NCI-H2227 (cell line): ENCODE data around the gene CCDC34.
"Not testable (repeated sequence)": the region's sequence is repeated elsewhere in the genome, so short reads cannot be mapped to it uniquely, and the experiment has no call there.

Source experiments
- DNase-seq: peaks from one replicate; lab custom pipeline; 2025; ENCODE audit not compliant: unreplicated experiment; lab: John Stamatoyannopoulos, UW

The CCDC34 gene

DNA sequence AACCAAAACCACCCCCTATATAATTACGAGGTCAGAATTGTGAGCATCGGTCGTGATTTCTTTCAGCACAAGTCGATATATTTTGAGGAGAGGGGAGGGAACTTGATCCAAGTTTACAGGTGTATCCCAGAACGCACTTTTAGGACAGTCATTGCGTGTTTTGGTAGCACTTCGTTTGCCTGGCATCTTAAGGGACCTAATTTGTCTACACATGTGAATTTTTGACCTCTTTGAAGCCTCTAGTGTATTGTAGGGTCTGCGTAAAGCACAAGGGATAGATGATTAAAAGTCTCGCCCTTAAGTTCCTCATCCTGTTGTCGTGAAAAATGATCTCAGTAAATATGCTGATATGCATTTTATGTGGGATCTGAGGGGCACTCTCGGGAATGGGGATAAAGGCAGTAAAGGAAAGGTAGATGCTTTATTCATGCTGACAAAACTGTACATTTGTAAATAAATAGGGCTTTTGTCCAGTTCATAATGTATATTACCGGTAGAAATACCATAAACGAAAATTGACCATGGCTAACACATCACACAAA, 632 bp upstream of the CCDC34 start:
- DNase-seq = peak; percentile 47

DNA sequence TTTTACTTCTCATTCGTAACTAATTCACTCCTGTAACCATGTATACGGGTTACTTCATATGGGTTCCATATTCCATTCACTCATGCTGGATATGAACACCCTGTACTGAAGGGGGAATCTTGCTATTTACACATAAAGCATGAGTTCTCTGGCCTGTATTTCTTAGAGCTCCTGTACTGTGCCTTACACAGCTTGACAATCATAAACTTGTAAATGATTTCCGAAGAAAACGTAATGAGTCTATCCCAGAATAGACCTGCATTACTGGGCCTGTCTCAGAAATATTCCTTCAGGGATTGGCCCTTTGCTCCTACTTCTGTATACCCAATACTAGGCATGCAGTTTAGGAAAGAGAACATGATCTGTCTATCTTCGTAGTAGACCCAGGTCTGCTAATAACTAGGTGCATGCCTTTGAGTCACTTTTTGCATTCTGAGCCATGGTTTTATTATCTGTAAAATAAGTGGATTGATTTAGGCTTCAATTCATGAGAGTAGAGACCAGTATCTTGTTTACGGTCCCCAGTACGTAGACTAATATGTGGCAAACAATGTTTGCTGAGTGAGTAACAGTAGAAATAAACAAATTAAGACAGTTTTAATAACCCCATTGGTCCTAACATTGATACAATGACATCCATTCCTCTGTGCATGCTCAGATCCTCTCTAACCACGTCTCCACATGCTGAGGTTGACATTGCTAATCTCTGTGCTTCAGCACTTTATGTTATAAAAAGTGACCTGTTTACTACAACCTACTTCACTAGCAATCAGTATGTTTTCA, 1.2 kb downstream of the CCDC34 start:
- no peak for DNase-seq

DNA sequence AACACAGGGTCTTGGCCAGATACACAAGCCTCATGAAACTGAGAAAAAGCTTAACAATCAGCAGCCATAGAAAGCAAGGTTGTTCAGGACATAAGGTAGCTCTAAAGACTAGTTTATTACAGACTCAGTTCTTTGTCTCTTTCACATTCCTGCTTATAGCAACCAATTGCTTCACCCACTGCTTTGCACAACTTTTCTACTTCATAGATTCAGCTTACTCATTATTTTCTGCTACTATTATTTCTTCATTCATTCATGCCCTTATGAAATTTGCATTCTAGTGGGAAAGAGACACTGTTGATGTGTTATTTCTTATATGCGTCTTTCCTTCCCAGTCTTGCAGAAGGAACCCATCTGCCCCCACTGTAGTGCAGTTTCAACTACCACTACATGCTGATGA, 4.7 kb downstream of the CCDC34 start:
- DNase-seq = no peak

- DNase-seq = no peak
Measured at GRCh38 chr11:27357250-27357649, 5.8 kb downstream of the CCDC34 start.

DNA sequence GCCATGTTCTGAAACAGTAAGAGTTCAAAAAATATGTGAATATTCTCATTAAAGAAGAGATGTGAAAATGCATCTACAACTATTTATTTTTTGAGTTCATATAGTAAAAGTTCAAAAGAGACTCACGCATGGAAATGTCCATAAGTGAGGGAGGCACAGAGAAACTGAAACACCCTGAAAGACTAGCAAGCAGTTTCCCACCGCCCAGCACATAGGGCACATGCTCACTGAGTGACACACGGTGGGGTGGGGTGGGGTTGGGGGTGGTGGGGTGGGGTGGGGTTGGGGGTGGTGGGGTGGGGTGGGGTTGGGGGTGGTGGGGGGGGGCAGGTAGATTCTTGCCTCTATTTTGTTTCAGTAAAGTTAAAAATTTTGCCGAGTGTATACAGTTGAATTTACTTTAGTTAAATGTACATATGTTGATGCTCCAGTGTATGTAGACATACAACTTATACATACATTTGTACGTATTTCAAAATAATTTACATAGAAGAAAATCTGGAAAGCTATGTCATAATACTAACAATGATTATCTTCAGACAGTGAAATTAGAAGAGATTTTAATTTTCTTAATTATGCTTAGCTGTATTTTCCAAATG, 6.3 kb downstream of the CCDC34 start:
- no peak for DNase-seq

GRCh38 chr11:27355575-27356104, 7.4 kb downstream of the CCDC34 start:
- no peak for DNase-seq

DNA sequence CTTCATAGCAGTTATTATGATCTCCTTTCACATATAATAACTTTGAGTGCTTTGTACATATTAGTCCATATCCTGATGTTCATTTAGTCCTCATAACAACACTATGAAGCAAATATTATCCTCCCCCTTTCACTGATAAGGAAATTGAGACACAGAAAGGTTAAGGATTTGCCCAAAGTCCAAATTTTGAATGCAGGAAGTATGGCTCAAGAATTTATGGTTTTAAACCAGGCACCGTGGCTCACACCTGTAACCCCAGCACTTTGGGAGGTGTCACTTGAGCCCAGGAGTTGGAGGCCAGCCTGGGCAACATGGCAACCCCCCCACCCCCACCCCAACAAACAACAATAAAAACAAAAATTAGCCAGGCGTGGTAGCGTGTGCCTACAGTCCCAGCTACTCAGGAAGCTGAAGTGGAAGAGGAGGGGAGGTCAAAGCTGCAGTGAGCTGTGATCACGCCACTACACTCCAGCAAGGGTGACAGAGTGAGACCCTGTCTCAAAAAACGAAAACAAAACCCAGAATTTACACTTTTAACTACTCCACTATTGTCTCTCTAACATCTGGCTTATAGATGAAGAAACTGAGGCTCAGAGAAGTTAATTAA, 8.6 kb downstream of the CCDC34 start:
- DNase-seq = no peak

DNA sequence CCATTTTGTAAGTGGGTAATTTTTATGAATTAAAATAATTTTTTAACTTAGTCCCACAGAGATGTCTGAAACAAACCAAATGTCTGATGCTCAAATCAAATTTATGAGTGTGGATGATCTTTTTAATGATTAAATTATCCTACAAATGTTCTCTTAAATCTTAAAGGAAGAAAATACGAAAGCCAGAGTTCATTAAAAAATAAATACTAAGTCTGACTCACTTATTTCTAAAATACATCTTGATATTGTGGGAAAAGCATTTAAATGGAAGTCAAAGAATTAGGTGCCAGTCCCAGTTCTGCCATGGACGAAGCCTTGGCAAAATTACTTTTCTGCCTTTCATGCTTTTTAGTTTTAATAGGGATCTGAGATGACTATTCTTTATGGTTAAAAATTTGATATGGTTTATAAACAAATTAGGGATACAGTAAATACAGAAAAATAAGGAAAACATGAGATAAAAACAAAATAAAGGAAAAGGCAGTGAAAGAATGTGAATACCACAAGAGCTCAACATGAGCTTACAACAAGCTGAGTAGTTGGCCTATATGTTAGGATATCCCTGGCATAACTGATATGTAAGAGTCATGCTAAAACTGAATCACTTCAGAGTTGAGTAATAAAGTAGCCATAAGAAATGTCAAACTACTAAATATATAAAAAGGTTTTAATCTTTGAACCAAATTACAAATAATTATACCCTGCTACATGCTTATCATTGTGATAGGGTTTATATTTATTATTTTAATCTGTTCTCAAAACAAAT, 9.2 kb downstream of the CCDC34 start:
- no peak for DNase-seq

DNA sequence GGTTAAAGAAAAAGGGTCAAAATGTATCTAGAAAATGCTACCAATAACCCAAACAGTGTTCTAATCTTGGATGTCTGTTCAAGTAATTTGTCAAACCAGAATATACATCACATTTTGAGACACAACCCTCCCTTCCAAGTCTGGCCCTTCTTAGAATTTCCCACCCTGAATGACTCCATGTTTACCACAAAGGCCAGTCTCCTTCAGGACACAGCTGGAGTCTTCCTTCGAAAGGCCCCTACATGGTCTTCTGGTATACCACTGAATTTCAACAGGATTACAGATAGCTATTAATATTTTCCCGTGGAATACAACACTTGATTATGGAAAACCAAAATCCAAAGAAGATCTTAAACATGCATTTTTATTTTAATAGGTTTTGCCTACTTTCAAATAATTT, 10.2 kb downstream of the CCDC34 start:
- no peak for DNase-seq

- no peak for DNase-seq
Measured at GRCh38 chr11:27350511-27350910, 12.5 kb downstream of the CCDC34 start.

- no peak for DNase-seq
Measured at GRCh38 chr11:27349919-27350318, 13.1 kb downstream of the CCDC34 start.

DNA sequence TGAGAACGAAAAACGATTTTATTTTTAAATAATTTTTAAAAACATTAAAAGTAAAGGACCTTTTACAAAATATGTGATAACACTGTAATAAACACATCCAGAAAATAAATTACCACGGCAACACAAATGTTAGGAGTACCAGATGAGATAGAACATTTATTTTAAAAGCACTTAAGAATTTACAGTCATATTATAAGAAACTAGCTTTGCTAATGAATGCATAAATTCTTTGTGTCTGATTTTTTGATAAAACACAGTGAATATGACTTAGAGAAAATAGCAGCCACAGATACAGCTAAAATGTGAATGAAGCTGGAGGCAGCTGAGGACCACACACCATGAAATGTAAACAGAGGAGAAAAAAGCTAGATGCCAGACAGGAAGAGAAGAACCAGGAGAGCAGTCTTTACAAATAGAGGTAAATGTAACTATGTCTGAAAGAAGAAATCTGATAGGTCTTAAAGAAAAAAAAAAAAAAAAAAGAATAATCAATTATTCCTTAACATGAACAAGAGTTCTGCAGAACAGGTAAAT, 14.6 kb downstream of the CCDC34 start:
- DNase-seq = no peak

DNA sequence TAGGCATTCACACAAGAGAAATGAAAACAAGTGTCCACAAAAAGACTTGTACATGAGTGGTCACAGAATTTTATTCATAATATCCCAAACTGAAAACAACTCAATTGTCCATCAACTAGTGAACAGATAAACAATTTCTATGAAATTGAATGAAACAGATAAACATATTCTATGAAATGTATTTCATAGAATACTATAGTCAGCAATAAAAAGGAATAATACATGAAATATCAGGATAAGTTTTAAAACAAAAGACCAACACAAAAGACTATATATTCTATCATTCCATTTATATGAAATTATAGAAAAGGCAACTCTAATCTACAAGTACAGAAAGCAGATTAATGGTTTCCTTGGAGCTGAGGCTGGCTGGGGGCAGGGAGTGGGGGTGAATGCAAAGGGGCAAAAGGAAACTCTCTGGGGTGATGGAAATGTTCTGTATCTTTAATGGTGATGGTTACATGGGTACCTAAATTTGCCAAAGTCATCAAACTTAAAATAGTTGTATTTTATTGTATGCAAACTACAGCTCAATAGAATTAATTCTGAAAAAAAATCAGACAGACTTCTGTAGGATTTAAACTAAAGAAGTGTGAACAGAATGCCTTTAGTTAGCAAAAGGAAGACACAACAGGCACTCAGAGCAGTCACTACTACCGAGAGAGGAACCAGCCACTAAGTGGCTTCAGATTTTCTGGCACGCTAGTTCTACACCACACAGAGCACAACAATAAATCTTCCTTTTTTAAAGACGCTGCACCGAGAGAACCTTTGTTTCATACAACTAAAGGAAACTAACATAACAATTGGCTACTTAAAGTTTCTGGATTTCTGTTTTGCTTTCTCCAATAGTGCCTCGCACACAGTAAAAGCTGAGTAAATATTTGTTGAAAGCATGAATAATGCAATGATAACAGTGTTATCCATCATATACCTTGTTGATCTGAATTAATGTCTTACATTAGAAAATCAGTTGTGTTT, 15.4 kb downstream of the CCDC34 start:
- DNase-seq = no peak

- no peak for DNase-seq
Measured at GRCh38 chr11:27339941-27340340, 23.1 kb downstream of the CCDC34 start.

GRCh38 chr11:27334764-27335163, 28.3 kb downstream of the CCDC34 start:
- DNase-seq = not testable (repeated sequence)

DNA sequence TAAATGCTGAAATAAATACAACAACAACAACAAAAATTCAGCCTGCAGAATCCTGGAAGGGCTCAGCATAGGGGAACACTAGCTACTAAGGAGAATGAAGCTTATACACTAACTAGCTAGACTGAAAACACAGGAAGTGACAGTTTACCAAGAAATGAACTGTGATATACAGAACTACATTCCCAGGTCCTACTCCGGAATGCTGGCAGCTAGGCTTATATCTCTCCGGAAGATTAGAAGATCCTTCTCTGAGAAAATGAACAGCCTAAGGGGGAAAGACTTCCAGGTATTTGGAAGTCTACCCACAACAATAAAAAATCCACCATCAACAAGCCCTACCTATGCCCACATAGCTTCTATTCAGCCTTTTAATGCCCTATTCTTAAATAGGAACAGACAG, 31.0 kb downstream of the CCDC34 start:
- DNase-seq = no peak

- no peak for DNase-seq
Measured at GRCh38 chr11:27330633-27331270, 32.3 kb downstream of the CCDC34 start.

DNA sequence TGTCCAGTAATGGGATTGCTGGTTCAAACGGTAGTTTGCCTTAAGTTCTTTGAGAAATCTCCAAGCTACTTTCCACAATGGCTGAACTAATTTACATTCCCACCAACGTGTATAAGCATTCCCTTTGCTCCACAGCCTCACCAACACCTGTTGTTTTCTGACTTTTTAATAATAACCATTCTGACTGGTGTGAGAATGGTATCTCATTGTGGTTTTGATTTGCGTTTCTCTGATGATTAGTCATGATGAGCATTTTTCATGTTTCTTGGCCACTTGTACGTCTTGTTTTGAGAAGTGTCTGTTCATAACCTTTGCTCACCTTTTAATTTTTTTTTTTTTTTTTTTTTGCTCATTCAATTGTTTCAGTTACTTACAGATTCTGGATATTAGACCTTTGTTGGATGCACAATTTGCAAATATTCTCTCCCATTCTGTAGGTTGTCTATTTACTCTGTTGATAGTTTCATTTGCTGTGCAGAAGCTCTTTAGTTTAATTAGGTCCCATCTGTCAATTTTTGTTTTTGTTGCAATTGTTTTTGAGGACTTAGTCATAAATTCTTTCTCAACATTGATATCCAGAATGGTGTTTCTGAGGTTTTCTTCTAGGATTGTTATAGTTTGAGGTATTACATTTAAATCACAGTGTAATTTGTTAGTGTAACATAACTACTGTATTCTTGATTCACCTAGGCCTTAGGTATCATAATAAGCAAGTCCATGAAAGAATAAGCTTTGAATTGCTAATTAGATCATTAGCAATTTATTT, 33.0 kb downstream of the CCDC34 start:
- DNase-seq = no peak
